Ascending aorta (tissue), 2 donors: ENCODE results near the gene ADAMTS7. TPM values are rescaled to one million over a fixed set of nuclear protein-coding genes. Genes with fewer than 3 reads are reported as not detected.
"Not testable (repeated sequence)": the region's sequence is repeated elsewhere in the genome, so short reads cannot be mapped to it uniquely, and the experiment has no call there.

ENCODE experiments used
- DNase-seq, 2 donors: peaks; one replicate each; pipeline ENCODE4 v3.0.0-alpha.2; 2019; ENCODE audit warnings: low spot score in 2 of 2
- H3K27ac ChIP-seq, 2 donors: fragments of 200-600 bp; sonication (generic); one replicate each; pipeline ENCODE4 v1.5.1; 2016 to 2017; ENCODE audit warnings: mild to moderate bottlenecking in 1 of 2
- H3K27me3 ChIP-seq: fragments of 200-600 bp; sonication (generic); one replicate; pipeline ENCODE4 v1.5.1; 2017
- H3K36me3 ChIP-seq, 2 donors: fragments of 200-600 bp; sonication (generic); one replicate each; pipeline ENCODE4 v1.5.1; 2016
- H3K4me1 ChIP-seq, 2 donors: fragments of 200-600 bp; sonication (generic); one replicate each; pipeline ENCODE4 v1.5.1; 2016 to 2017; ENCODE audit warnings: mild to moderate bottlenecking in 1 of 2
- H3K4me3 ChIP-seq, 2 donors: fragments of 200-600 bp; sonication (generic); one replicate each; pipeline ENCODE4 v1.5.1; 2016 to 2017; ENCODE audit warnings: mild to moderate bottlenecking in 1 of 2
- H3K9me3 ChIP-seq, 2 donors: fragments of 200-600 bp; sonication (generic); one replicate each; pipeline ENCODE4 v1.5.1; 2016
- intact Hi-C: fragments of 100-400 bp; cut with DNase I; formaldehyde crosslinking; loops from one replicate; pipeline ENCODE4 v1.15.1; 2023
- total RNA-seq: library from RNA; depleted of rRNA; stranded (reverse); fragments of >200 nt; gene quantifications from one replicate; pipeline ENCODE4 v1.1.0, GENCODE V29; 2016
- TF ChIP-seq, protein P1 (sequence below), 3 experiments: fragments of 200-600 bp in 2 of 3; fragments of 450-650 bp in 1 of 3; sonication (generic) in 2 of 3; IDR thresholded peaks; one replicate each; pipeline ENCODE4 v1.5.1; 2016 to 2019; ENCODE audit warnings: antibody characterized with exemption in 3 of 3, mild to moderate bottlenecking in 1 of 3, moderate library complexity in 1 of 3

Gene ADAMTS7
- total RNA-seq, 1 donor from 2014 or later = 33.3 TPM

DNA sequence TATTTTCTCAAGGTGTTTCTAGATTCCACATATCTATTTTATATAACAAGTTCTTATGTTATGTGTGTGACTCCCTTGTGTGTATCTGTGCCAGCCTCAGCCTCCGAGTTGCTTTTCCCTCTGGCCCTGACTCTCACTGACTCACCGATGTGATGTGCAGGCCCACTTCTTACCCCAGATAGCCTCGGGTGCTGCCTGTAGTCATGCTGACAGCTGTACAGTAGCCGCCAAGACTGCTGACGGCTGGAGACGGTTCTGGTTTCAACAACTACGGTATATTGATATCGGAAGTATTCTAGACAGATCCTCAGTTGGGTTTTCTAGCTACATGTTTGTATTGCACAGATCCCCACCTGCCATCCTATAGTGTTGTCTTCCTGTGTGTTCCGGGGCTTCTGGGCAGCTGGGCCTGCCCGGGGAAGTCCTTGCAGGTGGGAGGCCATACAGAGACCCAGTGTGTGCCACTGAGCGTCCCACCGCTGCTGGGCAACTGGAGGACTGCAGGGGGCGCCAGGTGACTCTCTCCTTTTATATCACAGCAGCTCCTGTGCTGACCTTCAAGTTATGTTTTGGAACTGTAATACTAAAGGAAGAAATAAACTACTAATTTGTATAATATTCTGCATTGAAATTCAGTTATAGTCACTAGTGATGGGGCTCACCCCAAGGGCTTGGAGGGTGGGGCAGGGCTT, 55.2 kb downstream of the ADAMTS7 start:
- peak overlapping the region in 1 of 2 donors; percentile 81 for H3K27ac ChIP-seq
- not testable (repeated sequence) for H3K4me3 ChIP-seq, H3K27me3 ChIP-seq, H3K9me3 ChIP-seq, H3K36me3 ChIP-seq
- TF ChIP-seq, protein P1, sequence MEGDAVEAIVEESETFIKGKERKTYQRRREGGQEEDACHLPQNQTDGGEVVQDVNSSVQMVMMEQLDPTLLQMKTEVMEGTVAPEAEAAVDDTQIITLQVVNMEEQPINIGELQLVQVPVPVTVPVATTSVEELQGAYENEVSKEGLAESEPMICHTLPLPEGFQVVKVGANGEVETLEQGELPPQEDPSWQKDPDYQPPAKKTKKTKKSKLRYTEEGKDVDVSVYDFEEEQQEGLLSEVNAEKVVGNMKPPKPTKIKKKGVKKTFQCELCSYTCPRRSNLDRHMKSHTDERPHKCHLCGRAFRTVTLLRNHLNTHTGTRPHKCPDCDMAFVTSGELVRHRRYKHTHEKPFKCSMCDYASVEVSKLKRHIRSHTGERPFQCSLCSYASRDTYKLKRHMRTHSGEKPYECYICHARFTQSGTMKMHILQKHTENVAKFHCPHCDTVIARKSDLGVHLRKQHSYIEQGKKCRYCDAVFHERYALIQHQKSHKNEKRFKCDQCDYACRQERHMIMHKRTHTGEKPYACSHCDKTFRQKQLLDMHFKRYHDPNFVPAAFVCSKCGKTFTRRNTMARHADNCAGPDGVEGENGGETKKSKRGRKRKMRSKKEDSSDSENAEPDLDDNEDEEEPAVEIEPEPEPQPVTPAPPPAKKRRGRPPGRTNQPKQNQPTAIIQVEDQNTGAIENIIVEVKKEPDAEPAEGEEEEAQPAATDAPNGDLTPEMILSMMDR (IDR thresholded peaks at IDR 0.05) = peak; percentile 6 to 32 (median 25)
- intact Hi-C loops = loop anchor here (2.0 to 10.0 kb wide), 5 partner anchors 56 to 229 kb away; partner anchors contain the start of genes ADAMTS7 and MORF4L1
- peaks cover 17 to 31% of the 10 kb centered on the region in 2 donors for H3K4me1 ChIP-seq
- DNase-seq = peak in 1 of 2 donors; percentile 78

DNA sequence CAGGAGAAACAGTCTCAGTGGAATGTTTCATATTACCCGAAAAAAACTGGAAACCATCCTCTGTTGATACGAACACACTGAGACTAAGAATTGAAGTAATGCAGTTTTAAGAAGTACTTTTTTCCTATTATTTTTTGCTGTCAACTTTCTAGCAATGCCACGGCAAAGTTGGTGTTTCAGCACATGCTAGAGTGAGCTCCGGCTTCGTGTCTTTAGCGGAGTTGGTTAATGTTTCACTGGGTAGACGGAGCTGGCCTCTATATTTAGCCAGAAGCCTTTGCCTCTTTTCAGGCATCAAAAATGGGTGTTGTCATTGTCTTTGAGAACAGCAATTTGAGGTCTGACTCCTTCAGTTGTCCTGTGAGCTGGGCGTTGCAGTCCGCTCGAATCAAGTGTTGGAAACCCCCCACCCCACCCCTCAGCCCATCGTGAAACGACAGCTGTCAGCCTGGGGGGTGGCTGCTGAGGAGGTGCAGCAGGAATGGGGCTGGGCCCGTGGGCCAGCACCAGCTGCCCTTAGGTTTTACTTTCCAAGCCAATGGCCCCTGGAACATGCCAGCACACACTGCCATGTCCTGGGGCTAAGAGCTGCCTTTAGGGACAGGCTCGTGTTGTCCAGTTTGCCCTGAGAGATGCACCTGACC, 56.5 kb downstream of the ADAMTS7 start:
- H3K9me3 ChIP-seq, H3K27ac ChIP-seq, H3K36me3 ChIP-seq, H3K27me3 ChIP-seq, H3K4me3 ChIP-seq: not testable (repeated sequence)
- H3K4me1 ChIP-seq = peaks cover 16 to 28% of the 10 kb centered on the region in 2 donors
- DNase-seq = peak in 1 of 2 donors; percentile 42
- intact Hi-C loops = loop anchor here (5.0 to 10.0 kb wide), 6 partner anchors 58 to 807 kb away; partner anchors contain the start of genes ADAMTS7 and IREB2

DNA sequence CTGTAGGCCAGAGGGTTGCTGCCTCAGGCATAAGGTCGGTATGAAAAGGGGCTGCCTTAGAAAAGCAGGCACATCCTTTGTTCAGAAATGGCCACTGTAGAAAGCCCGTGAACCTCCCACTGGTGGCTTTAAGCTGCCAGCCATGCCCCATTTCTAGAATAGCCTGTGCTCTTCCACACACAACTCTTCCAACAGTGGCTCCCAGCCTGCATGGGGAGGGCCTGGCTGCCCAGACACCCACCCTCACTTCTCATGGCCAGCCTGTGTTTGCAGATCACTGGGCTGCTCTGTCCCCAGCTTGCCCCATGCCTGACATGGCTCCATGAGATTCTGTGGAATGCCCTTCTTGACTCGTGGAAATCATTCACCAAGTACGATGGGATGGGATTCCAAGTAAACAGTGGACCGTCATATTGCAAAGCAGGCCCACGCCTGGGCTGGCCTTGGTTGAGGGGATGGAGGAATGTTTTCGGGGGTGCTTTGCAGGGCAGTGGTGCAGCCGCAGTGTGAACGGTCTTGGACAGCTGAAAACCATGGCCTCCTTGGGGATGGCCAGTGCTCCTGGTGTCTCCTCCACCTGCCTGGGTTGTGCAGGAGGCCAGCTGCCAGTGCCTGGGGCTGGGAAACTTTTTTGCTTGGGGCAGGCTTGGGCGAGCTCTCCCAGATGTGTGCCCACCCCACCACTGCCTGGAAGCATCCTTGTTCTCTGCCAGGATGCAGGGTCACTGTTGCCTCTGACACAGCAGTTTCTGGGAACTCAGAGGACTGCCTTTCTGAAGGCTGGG, 57.3 kb downstream of the ADAMTS7 start:
- not testable (repeated sequence) for H3K4me3 ChIP-seq, H3K27ac ChIP-seq, H3K36me3 ChIP-seq, H3K9me3 ChIP-seq, H3K27me3 ChIP-seq
- DNase-seq = peak in 1 of 2 donors; percentile 50
- intact Hi-C loops = loop anchor here (5.0 to 10.0 kb wide), 4 partner anchors 151 to 807 kb away; partner anchors contain the start of gene IREB2
- peaks cover 10 to 21% of the 10 kb centered on the region in 2 donors for H3K4me1 ChIP-seq

DNA sequence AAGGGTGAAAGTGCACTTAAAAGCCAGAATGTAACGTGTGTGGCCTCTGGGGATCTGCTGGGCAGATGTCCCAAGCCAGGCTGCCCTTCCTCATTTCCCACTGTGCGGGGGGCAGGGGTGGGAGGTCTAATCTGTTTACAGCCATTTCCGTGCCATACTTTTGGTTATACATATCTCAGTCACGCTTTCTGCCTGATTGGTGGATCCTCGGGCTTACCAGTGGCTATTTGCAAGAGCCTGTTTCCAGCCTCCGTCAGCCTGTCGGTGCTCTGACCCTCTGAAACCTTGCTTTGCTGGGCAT, 58.0 kb downstream of the ADAMTS7 start:
- H3K4me1 ChIP-seq = peaks cover 10 to 21% of the 10 kb centered on the region in 2 donors
- not testable (repeated sequence) for H3K4me3 ChIP-seq, H3K27ac ChIP-seq, H3K9me3 ChIP-seq, DNase-seq, H3K27me3 ChIP-seq, H3K36me3 ChIP-seq
- intact Hi-C loops = loop anchor here (5.0 to 10.0 kb wide), 4 partner anchors 151 to 806 kb away; partner anchors contain the start of gene IREB2

DNA sequence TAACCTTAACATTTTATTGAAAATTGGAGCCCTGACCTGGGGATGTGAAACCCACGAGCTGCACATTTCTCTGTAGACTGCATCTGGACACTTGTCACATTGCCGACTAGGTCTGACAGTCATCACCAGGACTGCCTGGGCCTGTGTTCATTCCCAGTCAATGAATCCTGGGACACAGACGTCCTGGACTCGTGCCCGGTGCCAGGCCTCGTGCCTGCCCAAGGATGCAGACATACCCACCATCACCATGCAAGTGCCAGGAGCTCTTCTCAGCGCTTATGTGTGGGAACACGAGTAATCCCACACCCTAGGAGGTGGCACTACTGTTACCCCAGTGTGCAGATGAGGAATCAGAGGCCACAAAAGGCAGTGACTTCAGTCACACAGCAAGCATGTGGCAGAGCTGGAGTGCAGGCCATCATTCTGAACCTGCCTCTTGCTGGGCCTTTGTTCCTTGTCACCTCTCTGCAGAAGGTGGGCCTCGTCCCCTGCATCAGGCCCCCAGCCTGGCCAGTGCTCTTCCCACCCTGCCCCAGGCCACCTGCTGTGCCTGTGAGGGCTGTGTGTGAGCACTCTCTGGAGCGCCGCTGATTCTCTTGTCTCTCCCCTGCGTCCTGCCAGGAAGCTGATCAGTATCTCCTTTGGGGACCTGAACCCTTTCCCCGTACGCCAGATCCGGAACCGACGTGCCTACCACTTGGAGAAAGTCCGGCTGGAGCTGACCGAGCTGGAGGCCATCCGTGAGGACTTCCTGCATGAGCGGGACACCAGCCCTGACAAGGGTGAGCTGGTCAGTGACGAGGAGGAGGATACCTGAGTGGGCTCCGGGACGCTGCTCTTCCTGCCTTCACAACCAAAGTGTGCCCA, 58.5 kb downstream of the ADAMTS7 start:
- intact Hi-C loops = loop anchor here (5.0 to 10.0 kb wide), 4 partner anchors 152 to 805 kb away; partner anchors contain the start of gene IREB2
- TF ChIP-seq, protein P1 (IDR thresholded peaks at IDR 0.05) = no peak
- no peak overlapping the region for H3K27ac ChIP-seq
- no peaks in the 10 kb centered on the region for H3K36me3 ChIP-seq
- peak in 1 of 2 donors; percentile 49 for DNase-seq
- H3K4me1 ChIP-seq = peaks cover 10 to 20% of the 10 kb centered on the region in 2 donors
- no peak overlapping the region for H3K4me3 ChIP-seq
- no peaks in the 10 kb centered on the region for H3K27me3 ChIP-seq
- no peaks in the 10 kb centered on the region for H3K9me3 ChIP-seq

DNA sequence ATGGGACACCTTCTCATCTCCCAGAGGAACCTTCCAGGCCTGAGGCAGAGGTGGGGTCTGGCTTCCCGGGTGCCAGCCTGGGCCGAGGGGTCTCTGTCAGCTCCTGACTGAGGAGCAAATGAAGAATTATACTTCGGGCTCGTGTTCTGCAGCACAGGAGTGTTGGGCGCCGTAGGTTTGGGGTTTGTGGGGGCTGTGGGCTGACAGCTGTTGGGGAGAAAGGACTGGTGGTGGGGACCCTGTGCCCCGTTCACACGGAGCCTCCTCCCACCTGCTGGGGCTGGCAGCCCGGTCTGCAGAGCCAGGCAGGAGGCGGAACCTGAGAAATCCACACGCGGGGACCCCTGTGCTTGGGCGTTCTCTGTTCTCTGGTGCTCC, 59.7 kb downstream of the ADAMTS7 start:
- intact Hi-C loops = loop anchor here (1.0 to 10.0 kb wide), 5 partner anchors 133 to 804 kb away; partner anchors contain the start of gene IREB2
- DNase-seq = peak in 1 of 2 donors; percentile 60
- Histone ChIP-seq H3K9me3 (no peaks in the 10 kb centered on the region), H3K4me3 (no peak overlapping the region), H3K36me3 (no peaks in the 10 kb centered on the region), H3K27me3 (no peaks in the 10 kb centered on the region), H3K27ac (no peak overlapping the region), H3K4me1 (peaks cover 2 to 11% of the 10 kb centered on the region in 2 donors)
- TF ChIP-seq, protein P1 (IDR thresholded peaks at IDR 0.05) = no peak
